Body of pancreas (tissue), 4 donors: ENCODE results near the gene TRUB1.

ENCODE experiments used
- POLR2A ChIP-seq, 3 donors: fragments of 450-650 bp; IDR thresholded peaks; one replicate each; pipeline ENCODE4 v1.6.1; 2016; ENCODE audit warnings: antibody characterized with exemption in 3 of 3, mild to moderate bottlenecking in 2 of 3
- TF ChIP-seq, protein P1 (sequence below), 7 experiments: fragments of 450-650 bp in 4 of 7; fragments of 200-600 bp in 3 of 7; sonication (generic) in 3 of 7; IDR thresholded peaks; one replicate each; pipeline ENCODE4 v1.5.1; 2016 to 2019; ENCODE audit warnings: antibody characterized with exemption in 7 of 7

DNA sequence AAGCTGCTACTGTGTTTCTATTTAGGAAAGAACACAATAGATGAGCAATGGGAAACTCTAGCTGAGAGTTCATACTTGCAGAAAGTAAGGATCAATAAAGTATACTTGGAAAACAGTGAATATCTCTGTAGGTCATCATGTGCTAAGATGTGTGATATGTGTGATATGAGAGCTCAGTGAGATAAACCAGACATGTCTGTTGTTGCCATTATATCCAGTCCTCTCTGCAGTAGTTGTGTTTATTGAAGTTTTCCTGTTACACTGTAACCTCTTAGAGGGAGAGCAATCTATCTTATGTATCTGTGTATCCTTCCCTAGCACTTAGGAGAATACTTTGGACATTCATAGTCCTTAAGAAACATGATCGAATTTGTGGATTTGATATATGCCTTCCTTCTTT lies 19.1 kb downstream of the TRUB1 start:
- TF ChIP-seq, protein P1, sequence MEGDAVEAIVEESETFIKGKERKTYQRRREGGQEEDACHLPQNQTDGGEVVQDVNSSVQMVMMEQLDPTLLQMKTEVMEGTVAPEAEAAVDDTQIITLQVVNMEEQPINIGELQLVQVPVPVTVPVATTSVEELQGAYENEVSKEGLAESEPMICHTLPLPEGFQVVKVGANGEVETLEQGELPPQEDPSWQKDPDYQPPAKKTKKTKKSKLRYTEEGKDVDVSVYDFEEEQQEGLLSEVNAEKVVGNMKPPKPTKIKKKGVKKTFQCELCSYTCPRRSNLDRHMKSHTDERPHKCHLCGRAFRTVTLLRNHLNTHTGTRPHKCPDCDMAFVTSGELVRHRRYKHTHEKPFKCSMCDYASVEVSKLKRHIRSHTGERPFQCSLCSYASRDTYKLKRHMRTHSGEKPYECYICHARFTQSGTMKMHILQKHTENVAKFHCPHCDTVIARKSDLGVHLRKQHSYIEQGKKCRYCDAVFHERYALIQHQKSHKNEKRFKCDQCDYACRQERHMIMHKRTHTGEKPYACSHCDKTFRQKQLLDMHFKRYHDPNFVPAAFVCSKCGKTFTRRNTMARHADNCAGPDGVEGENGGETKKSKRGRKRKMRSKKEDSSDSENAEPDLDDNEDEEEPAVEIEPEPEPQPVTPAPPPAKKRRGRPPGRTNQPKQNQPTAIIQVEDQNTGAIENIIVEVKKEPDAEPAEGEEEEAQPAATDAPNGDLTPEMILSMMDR (IDR thresholded peaks at IDR 0.05) = no peak
- TF ChIP-seq POLR2A (IDR thresholded peaks at IDR 0.05) = no peak
